ENCODE results near the gene CGB5. TPM values are rescaled to one million over a fixed set of nuclear protein-coding genes. Genes with fewer than 3 reads are reported as not detected.

The CGB5 gene
- total and polyA plus RNA-seq, 2 donors (not counting 3 experiments of a cell fraction or from before 2014, with no cell fraction given) = not detected

DNA sequence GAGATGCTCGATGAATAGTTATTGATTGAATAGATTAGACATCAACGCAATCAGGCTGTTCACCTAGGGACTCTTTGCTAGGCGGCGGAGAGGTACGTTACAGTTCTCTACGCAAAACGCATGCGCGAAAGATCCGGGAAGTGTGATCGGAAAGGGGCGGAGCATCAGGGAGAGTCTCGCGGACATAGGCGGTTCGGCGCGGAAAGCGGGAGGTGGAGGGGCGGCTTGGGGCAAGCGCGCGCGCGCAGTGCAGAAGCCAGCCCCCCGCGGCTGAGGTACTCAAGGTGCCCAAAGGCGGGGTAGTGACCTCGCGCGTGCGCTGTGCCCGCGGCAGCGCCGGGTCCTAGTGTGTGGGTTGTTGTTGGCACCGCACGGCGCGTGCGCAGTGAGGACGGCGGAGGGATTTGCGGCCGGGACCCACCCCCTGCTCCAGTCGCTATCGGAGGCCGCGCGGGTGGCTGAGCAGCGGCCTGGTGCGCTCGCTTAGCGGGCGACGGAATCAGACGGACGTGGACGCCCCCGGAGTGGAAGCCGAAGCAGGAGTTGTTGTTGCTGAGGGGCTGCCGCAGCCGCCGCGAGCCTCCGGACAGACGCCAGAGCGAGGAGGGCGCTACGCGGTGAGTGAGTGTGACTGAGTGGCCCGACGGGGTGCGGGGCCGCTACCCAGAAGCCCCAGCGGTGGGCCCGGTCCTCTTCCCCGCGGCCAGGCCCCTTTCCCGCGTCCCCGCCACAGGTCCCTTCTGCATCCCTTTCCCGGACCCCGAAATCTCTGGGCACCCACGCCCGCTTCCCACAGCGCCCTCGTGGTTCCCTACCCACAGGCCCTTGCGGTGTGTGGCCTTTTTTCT lies 41.6 kb downstream of the CGB5 start, which contains the start of gene SNRNP70:
SNRNP70 (plus strand) TSS at position 432 of the 848 bp plus-strand sequence. CDS start 964 bp downstream, outside the sequence.
- peaks cover 0 to 19% of the 10 kb centered on the region in 2 experiments for H3K36me3 ChIP-seq (ENCODE audit: control insufficient read depth in 2 of 2, extremely low read depth in 1 of 2, insufficient read depth in 2 of 2, low read length in 2 of 2)
- peak within 1 kb of the TSS; percentile 75 to 93 (median 89) for H3K4me3 ChIP-seq (replicated peaks in 1 of 3; ENCODE audit: insufficient read depth in 1 of 3, low read depth in 1 of 3, low read length in 3 of 3)
- TSS peak; percentile 31 for BruUV-seq (replicated peaks)
- H2AFZ ChIP-seq (ENCODE audit: low read depth, low read length) = peak within 1 kb of the TSS; percentile 80
- DNase-seq (ENCODE audit: low read depth, low spot score) = peak; percentile 99
- H4K20me1 ChIP-seq (replicated peaks; ENCODE audit: control insufficient read depth, extremely low read depth, insufficient read depth, low read length) = peaks cover 2% of the 10 kb centered on the region
- H3K27me3 ChIP-seq (ENCODE audit: control insufficient read depth in 2 of 2, insufficient read depth in 2 of 2, low read length in 2 of 2) = peaks cover 2 to 3% of the 10 kb centered on the region in 2 experiments
- peaks cover 14% of the 10 kb centered on the region for H3K4me1 ChIP-seq (ENCODE audit: control insufficient read depth, extremely low read depth, insufficient read depth, low read length)
- H3K4me2 ChIP-seq (ENCODE audit: insufficient read depth, low read length) = peak within 1 kb of the TSS; percentile 85
- H3K79me2 ChIP-seq (ENCODE audit: control insufficient read depth, insufficient read depth, low read length) = peaks cover 41% of the 10 kb centered on the region
- POLR2A ChIA-PET = no interaction called here
- no peaks in the 10 kb centered on the region for H3K9me1 ChIP-seq (replicated peaks; ENCODE audit: control insufficient read depth, extremely low read depth, insufficient read depth, low read length)
- peak; percentile 100 for FAIRE-seq
- H3K9me3 ChIP-seq (replicated peaks; ENCODE audit: control insufficient read depth, insufficient read depth, low read length) = no peaks in the 10 kb centered on the region
- H3K27ac ChIP-seq (ENCODE audit: insufficient read depth, low read depth, low read length) = peak within 1 kb of the TSS; percentile 73
- TF ChIP-seq POLR2AphosphoS5 (IDR thresholded peaks at IDR 0.05; ENCODE audit: insufficient read depth, low read depth, low read length) (peak; percentile 97), EZH2 (IDR thresholded peaks at IDR 0.05; ENCODE audit: borderline replicate concordance, low read depth, low read length, severe bottlenecking) (no peak), GATA2 (IDR thresholded peaks at IDR 0.05; ENCODE audit: insufficient read depth, insufficient read length, low read depth, low read length) (no peak), MYC (IDR thresholded peaks at IDR 0.05; ENCODE audit: low read depth, low read length) (peak; percentile 22), POLR2A (IDR thresholded peaks at IDR 0.05; ENCODE audit: low read depth, low read length) (peak; percentile 95), JUN (IDR thresholded peaks at IDR 0.05; ENCODE audit: borderline replicate concordance, insufficient read depth, insufficient read length, low read depth) (no peak), FOS (IDR thresholded peaks at IDR 0.05; ENCODE audit: borderline replicate concordance, insufficient read depth, low read length) (no peak)
- TF ChIP-seq, protein P1, sequence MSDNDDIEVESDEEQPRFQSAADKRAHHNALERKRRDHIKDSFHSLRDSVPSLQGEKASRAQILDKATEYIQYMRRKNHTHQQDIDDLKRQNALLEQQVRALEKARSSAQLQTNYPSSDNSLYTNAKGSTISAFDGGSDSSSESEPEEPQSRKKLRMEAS (IDR thresholded peaks at IDR 0.05; ENCODE audit: insufficient read depth, insufficient read length) = no peak
- TF ChIP-seq, protein P2, sequence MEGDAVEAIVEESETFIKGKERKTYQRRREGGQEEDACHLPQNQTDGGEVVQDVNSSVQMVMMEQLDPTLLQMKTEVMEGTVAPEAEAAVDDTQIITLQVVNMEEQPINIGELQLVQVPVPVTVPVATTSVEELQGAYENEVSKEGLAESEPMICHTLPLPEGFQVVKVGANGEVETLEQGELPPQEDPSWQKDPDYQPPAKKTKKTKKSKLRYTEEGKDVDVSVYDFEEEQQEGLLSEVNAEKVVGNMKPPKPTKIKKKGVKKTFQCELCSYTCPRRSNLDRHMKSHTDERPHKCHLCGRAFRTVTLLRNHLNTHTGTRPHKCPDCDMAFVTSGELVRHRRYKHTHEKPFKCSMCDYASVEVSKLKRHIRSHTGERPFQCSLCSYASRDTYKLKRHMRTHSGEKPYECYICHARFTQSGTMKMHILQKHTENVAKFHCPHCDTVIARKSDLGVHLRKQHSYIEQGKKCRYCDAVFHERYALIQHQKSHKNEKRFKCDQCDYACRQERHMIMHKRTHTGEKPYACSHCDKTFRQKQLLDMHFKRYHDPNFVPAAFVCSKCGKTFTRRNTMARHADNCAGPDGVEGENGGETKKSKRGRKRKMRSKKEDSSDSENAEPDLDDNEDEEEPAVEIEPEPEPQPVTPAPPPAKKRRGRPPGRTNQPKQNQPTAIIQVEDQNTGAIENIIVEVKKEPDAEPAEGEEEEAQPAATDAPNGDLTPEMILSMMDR (IDR thresholded peaks at IDR 0.05; ENCODE audit: extremely low read depth in 1 of 2, insufficient read depth in 1 of 2, low read depth in 1 of 2, low read length in 2 of 2) = no peak
- peak within 1 kb of the TSS; percentile 97 for H3K9ac ChIP-seq (replicated peaks; ENCODE audit: extremely low read depth, insufficient read depth, low read length)
- CTCF ChIA-PET = interaction anchor here (0.7 kb wide), 1 partner anchor 13 kb away, joined by 5 read pairs; no protein-coding TSS in a partner anchor
- dilution Hi-C loops (cut with MboI; ENCODE audit: extremely low pct_ligation_motif_present, low sequenced_read_pairs) (no loop called here), intact Hi-C loops (cut with micrococcal nuclease) (loop anchor here (1.0 to 5.0 kb wide), 2 partner anchors 42 to 92 kb away; partner anchors contain the start of genes GYS1 and RUVBL2)
